GM18907 (cell line): Measurements from ENCODE around the gene AK5.

Experiments used
- ATAC-seq: cut with Tn5 transposase; IDR thresholded peaks from one replicate; pipeline ENCODE4 v1.9.1; 2021; ENCODE audit warnings: mild to moderate bottlenecking, moderate library complexity; ENCODE audit not compliant: unreplicated experiment

The AK5 gene

GRCh38 chr1:77281491-77282186 lies at the start of gene AK5:
TSS of gene AK5 (plus strand) at chr1:77282019. CDS start at chr1:77282314, 295 bp downstream.
- peak; percentile 65 for ATAC-seq

GRCh38 chr1:77232829-77233228 lies 49.0 kb upstream of the AK5 start:
- no peak for ATAC-seq

- no peak for ATAC-seq
Measured at GRCh38 chr1:77234096-77234495, 47.7 kb upstream of the AK5 start.

- ATAC-seq = no peak
Measured at GRCh38 chr1:77234943-77235342, 46.9 kb upstream of the AK5 start.

- no peak for ATAC-seq
Measured at GRCh38 chr1:77238462-77238861, 43.4 kb upstream of the AK5 start.

GRCh38 chr1:77239311-77239710 lies 42.5 kb upstream of the AK5 start:
- ATAC-seq = no peak

GRCh38 chr1:77245830-77246229 lies 36.0 kb upstream of the AK5 start:
- ATAC-seq = no peak

- ATAC-seq = no peak
Measured at GRCh38 chr1:77250126-77250525, 31.7 kb upstream of the AK5 start.

GRCh38 chr1:77253211-77253610 lies 28.6 kb upstream of the AK5 start:
- ATAC-seq = no peak

GRCh38 chr1:77263708-77264107 lies 18.1 kb upstream of the AK5 start:
- ATAC-seq = no peak

- no peak for ATAC-seq
Measured at GRCh38 chr1:77265180-77265579, 16.6 kb upstream of the AK5 start.

GRCh38 chr1:77267035-77267434 lies 14.8 kb upstream of the AK5 start:
- no peak for ATAC-seq

- no peak for ATAC-seq
Measured at GRCh38 chr1:77271852-77272580, 9.8 kb upstream of the AK5 start.

- no peak for ATAC-seq
Measured at GRCh38 chr1:77273891-77274290, 7.9 kb upstream of the AK5 start.

GRCh38 chr1:77275194-77275593 lies 6.6 kb upstream of the AK5 start:
- ATAC-seq = no peak

GRCh38 chr1:77276941-77277340 lies 4.9 kb upstream of the AK5 start:
- ATAC-seq = no peak

GRCh38 chr1:77279929-77280328 lies 1.9 kb upstream of the AK5 start:
- no peak for ATAC-seq

- no peak for ATAC-seq
Measured at GRCh38 chr1:77280962-77281361, 857 bp upstream of the AK5 start.

- peak; percentile 53 for ATAC-seq
Measured at GRCh38 chr1:77282187-77282865, 507 bp downstream of the AK5 start.

GRCh38 chr1:77282866-77283539 lies 1.2 kb downstream of the AK5 start:
- no peak for ATAC-seq

GRCh38 chr1:77283701-77284425 lies 2.0 kb downstream of the AK5 start:
- ATAC-seq = no peak
